ENCODE data around the gene SSBP3.

SSBP3 gene

DNA sequence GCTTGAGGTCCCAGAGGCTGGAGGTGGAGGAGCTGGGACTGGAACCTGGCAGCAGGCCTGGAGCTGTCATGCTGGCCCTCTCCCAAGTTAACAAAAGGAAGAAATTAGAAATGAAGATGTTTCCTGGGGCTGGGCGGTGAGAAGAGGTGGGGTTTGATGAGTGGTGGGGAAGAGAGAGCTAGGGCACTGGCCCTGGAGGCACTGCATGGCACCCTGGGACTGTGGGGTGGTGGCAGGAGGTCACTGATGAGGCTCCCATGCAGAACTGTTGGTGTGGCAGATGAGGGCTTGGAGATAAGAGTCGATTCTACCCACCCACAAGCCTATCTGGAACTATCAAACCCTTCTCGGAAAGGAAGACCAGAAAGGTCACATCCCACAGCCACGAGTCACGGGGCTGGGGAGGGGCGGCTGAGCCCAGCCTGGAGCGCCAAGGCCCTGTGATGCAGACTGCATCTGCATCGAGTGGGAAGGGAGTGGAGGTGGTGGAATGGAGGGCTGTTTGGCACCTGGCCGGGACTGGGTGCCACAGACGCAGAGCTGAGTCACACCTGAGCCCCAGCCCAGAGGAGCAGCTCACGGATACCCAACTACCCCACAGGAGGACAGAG is 176.8 kb downstream of the SSBP3 start:
- no peak for TF ChIP-seq ZFX (IDR thresholded peaks at IDR 0.05; ENCODE audit: borderline replicate concordance)
- TF ChIP-seq, protein P1, sequence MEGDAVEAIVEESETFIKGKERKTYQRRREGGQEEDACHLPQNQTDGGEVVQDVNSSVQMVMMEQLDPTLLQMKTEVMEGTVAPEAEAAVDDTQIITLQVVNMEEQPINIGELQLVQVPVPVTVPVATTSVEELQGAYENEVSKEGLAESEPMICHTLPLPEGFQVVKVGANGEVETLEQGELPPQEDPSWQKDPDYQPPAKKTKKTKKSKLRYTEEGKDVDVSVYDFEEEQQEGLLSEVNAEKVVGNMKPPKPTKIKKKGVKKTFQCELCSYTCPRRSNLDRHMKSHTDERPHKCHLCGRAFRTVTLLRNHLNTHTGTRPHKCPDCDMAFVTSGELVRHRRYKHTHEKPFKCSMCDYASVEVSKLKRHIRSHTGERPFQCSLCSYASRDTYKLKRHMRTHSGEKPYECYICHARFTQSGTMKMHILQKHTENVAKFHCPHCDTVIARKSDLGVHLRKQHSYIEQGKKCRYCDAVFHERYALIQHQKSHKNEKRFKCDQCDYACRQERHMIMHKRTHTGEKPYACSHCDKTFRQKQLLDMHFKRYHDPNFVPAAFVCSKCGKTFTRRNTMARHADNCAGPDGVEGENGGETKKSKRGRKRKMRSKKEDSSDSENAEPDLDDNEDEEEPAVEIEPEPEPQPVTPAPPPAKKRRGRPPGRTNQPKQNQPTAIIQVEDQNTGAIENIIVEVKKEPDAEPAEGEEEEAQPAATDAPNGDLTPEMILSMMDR (IDR thresholded peaks at IDR 0.05) = no peak
- H3K27ac ChIP-seq = peak overlapping the region; percentile 10; the same call in 1 of the 2 replicates

DNA sequence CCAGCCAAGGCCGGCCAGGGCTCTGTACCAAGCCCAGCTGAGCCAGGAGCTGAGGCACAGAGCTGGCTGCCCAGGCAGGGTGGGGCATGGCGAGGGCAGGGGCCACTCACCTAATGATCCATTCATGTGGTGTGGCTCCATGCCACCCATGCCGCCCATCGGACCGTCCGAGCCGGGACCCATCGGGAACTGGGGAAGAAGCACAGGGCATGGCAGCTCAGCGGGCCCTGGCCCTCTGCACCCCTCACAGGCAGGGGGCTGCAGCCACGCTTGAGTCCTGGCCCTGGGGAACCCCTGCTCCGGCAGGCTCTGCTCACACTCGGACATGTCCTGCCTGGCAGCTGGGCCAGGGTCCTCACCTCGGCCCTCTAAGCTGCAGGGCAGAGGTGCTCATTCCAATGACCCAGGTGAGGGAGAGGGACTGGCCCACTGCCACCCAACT is 177.5 kb downstream of the SSBP3 start:
- no peak overlapping the region; the same call in 1 of the 2 replicates for H3K27ac ChIP-seq
- no peak for TF ChIP-seq ZFX (IDR thresholded peaks at IDR 0.05; ENCODE audit: borderline replicate concordance)
- TF ChIP-seq, protein P1 (IDR thresholded peaks at IDR 0.05) = no peak

DNA sequence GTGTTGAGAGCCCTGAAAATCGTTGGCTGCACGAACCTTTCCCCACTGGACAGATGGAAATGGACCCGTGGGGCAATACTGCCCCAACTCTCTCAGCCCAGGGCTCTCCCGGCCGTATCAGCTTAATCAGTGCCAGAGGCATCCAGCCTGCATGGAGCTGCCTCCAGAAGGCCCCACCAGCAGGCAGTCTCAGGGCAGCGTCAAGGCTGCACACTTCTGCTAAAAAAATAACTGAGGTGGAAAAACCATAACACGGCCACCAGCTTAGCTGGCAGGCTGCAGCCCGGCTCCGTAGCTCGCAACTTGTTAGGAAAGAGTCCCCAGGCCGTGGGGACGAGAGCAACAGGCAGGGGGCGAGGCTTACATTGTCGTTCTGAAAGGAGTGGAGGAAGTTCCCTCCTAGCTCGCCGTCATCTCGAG is 178.3 kb downstream of the SSBP3 start:
- no peak overlapping the region for H3K27ac ChIP-seq
- TF ChIP-seq, protein P1 (IDR thresholded peaks at IDR 0.05) = no peak
- TF ChIP-seq ZFX (IDR thresholded peaks at IDR 0.05; ENCODE audit: borderline replicate concordance) = no peak

DNA sequence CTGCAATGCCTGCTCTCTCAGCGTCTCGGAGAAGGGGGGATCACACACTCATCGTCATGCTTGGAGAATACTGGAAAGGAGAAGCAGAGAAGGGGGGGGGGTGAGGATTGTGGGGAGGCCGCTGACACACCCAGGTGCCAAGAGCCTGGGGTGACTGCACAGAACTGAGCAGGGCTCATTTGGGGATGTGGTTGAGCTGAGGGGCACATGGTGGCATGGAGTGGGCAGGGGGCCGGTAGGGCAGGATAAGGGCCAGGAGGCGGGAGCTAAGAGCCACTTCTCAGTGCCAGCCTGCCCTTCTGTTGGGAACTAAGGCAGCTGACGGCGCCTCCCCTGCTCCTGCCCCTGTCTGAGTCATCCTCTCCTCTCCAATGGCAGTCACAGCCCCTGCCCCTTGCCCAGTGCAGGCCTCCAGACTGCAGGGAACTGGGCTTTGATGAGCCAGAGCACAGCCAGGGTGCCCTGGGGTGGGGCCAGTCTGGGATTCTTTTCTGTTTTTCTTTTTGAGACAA is 179.0 kb downstream of the SSBP3 start:
- TF ChIP-seq ZFX (IDR thresholded peaks at IDR 0.05; ENCODE audit: borderline replicate concordance) = no peak
- TF ChIP-seq, protein P1 (IDR thresholded peaks at IDR 0.05) = no peak
- no peak overlapping the region for H3K27ac ChIP-seq

DNA sequence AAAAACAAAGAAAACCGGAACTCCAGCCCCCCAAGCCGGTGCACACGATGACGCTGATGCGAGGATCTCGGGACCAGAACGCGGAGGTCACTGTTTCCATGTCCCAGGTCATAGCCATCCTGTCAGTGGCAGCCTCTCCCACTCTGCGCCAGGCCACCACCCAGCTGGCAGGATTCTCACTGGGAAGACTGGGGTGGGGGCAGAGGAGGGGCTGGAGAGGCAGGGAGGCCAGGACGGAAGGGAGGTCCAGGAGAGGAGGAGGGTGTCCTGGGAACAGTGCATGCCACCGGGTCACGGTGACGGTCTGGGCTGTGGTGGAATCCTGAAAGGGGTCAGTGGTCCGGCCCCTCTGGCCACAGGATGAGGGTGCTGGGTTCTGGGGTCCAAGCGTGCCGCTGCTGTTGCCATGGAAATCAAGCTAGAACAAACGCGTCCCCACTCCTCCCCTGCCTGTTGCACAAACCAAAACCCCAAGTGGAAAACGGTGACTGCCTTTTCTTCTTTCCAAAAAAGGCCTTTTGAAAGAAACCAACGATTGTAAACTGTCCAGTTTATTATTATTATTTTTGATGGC is 180.1 kb downstream of the SSBP3 start:
- no peak overlapping the region for H3K27ac ChIP-seq
- no peak for TF ChIP-seq ZFX (IDR thresholded peaks at IDR 0.05; ENCODE audit: borderline replicate concordance)
- TF ChIP-seq, protein P1 (IDR thresholded peaks at IDR 0.05) = no peak

DNA sequence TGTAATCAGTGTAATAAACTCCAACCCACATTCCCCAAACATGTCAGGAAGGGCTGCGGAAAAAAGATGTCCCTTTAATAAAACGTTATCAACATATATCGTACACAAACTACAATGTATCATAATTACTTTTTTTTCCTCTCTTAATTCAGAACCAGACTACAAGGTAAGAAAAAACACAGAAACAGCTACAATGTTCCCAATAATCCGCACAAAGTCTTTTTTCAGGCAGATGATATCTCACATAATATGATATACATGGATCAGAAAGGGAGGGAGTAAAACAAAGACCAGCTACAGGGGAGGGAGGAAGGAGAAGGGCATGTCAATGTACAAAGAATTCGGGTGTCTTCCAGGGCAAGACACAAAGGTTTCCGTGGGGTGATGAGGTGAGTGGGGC is 180.8 kb downstream of the SSBP3 start:
- TF ChIP-seq, protein P1 (IDR thresholded peaks at IDR 0.05) = no peak
- no peak for TF ChIP-seq ZFX (IDR thresholded peaks at IDR 0.05; ENCODE audit: borderline replicate concordance)
- peak overlapping the region; percentile 8; the same call in 1 of the 2 replicates for H3K27ac ChIP-seq

DNA sequence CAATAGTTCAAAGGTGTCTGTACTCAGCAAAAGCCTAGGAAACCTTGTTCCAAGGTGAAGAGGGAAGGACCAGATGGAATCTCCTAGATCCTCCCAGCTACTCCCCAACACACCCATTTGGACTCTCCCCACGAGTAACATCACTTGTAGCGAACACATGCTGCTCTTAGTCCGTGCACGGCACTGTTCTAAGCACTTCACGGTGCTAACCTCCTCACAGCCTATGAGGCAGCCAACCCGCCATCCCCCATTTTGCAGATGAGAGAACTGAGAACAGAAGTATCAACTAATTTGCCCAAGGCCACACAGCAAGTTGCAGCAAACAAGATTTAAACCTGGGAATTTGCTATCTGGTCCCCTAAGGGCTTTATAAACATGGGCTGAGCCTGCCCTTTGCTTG is 182.0 kb downstream of the SSBP3 start:
- no peak for TF ChIP-seq ZFX (IDR thresholded peaks at IDR 0.05; ENCODE audit: borderline replicate concordance)
- TF ChIP-seq, protein P1 (IDR thresholded peaks at IDR 0.05) = no peak
- peak overlapping the region; percentile 8 for H3K27ac ChIP-seq
